ES-I3 (cell line): Measurements from ENCODE around the gene TBX21.

Experiments used
- H3K36me3 ChIP-seq: 2 replicates; pipeline ENCODE4 v1.6.1; 2013; ENCODE audit warnings: mild to moderate bottlenecking, low read length, control low read depth, moderate library complexity; ENCODE audit not compliant: insufficient read depth
- H3K4me1 ChIP-seq: 2 replicates; pipeline ENCODE4 v1.6.1; 2013; ENCODE audit warnings: mild to moderate bottlenecking, control low read depth, low read length; ENCODE audit not compliant: insufficient read depth
- H3K9ac ChIP-seq: 2 replicates; pipeline ENCODE4 v1.6.1; 2013; ENCODE audit warnings: low read depth, mild to moderate bottlenecking, low read length, moderate library complexity
- H3K9me3 ChIP-seq: 2 replicates; pipeline ENCODE4 v1.6.1; 2013; ENCODE audit warnings: mild to moderate bottlenecking, low read length, moderate library complexity; ENCODE audit not compliant: control insufficient read depth, insufficient read depth

TBX21 gene

GRCh38 chr17:47776330-47777197 is 43.5 kb downstream of the TBX21 start:
- Histone ChIP-seq H3K9ac (no peak overlapping the region), H3K4me1 (no peaks in the 10 kb centered on the region), H3K9me3 (no peaks in the 10 kb centered on the region), H3K36me3 (no peaks in the 10 kb centered on the region)

GRCh38 chr17:47778184-47778635 is 45.2 kb downstream of the TBX21 start:
- H3K9ac ChIP-seq: no peak overlapping the region
- H3K36me3 ChIP-seq: no peaks in the 10 kb centered on the region
- H3K9me3 ChIP-seq: no peaks in the 10 kb centered on the region
- H3K4me1 ChIP-seq: no peaks in the 10 kb centered on the region

GRCh38 chr17:47781397-47781796 is 48.4 kb downstream of the TBX21 start:
- Histone ChIP-seq H3K4me1 (no peaks in the 10 kb centered on the region), H3K36me3 (no peaks in the 10 kb centered on the region), H3K9me3 (no peaks in the 10 kb centered on the region), H3K9ac (no peak overlapping the region)

GRCh38 chr17:47785538-47786123 is 52.6 kb downstream of the TBX21 start:
- Histone ChIP-seq H3K36me3 (no peaks in the 10 kb centered on the region), H3K9me3 (no peaks in the 10 kb centered on the region), H3K9ac (no peak overlapping the region), H3K4me1 (no peaks in the 10 kb centered on the region)

DNA sequence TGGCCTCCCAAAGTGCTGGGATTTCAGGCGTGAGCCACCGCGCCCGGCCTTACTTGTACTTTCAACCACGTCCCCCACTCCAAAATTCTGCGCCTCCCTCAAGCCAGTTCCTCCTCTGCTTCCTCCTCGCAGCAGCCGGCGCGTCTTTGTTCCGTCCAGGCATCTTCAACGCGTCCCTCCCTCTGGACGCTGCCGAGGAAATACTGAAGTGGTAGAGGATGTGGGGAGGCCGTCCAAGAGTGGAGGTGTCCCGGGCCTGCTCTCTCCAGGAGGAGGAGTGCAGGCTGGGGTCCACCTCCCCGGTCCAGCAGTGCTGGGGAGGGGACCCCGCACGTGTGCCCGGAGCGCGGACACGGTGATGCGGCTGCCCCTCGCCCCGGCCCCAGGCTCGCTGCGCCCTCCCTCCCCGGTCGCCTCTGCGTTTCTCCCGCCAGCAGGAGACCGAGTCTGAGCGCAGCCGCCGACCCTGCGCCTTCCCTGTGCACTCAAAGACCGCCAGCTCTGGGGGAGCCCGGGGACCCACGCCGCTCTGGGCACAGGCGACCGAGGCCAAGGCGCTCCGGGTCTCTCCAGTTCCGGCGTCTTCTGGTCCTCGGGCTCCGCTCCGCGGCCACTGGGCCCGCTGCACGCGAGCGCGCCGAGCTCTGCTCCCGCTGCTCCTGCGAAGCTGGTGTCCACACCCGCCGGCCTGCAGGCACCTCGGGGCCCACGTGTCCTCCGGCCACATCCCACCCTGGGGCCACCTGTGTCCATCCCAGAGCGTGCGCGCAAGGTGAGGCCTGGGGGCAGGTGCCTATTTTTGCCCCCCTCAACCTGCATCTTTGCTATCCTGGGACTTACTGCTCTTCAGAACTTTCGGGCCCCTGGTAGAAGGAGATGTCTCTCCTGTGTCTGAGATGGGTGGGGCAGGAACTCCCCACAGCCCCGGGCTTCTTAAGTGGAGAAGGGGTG is 56.9 kb downstream of the TBX21 start:
- Histone ChIP-seq H3K9ac (peak overlapping the region; percentile 69), H3K9me3 (no peaks in the 10 kb centered on the region), H3K4me1 (no peaks in the 10 kb centered on the region), H3K36me3 (no peaks in the 10 kb centered on the region)

DNA sequence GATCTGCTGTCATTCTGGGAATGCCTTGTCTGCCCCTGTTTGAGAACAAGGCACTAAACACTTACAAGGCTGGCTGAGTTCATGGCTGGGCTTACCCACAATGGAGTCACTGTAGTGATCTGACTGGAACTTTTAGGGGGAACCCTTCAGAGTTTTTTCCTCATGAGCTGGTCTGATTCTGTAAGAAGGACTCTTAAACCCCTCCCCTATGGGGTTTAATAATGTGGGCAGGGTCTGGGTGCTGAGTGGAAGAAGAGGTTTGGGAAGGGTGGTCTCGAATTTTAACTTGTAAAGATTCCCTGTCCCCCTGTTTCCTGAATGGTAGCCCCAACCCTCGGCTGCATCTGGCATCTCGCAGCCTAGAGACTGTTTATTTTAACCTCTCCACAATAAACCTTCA is 58.0 kb downstream of the TBX21 start:
- no peaks in the 10 kb centered on the region for H3K36me3 ChIP-seq
- no peaks in the 10 kb centered on the region for H3K4me1 ChIP-seq
- H3K9ac ChIP-seq: no peak overlapping the region
- H3K9me3 ChIP-seq: no peaks in the 10 kb centered on the region

DNA sequence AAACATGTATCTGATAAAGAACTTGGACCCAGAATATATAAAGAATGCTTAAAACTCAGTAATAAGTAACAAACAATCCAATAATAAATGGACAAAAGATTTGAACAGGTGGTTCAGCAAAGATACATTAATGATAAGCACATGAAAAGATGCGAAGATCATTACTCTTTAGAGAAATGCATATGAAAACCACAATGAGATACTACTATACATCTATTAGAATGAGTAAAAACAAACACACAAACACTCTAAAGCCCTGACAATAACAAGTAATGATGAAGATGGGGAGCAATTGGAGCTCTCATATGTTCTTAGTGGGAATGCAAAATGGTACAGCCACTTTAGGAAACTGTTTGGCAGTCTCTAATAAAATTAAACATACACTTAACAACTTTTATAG is 59.4 kb downstream of the TBX21 start:
- H3K9me3 ChIP-seq: no peaks in the 10 kb centered on the region
- H3K4me1 ChIP-seq: no peaks in the 10 kb centered on the region
- H3K36me3 ChIP-seq: no peaks in the 10 kb centered on the region
- no peak overlapping the region for H3K9ac ChIP-seq

GRCh38 chr17:47792979-47793378 is 59.9 kb downstream of the TBX21 start:
- Histone ChIP-seq H3K9me3 (no peaks in the 10 kb centered on the region), H3K36me3 (no peaks in the 10 kb centered on the region), H3K4me1 (no peaks in the 10 kb centered on the region), H3K9ac (no peak overlapping the region)
